Measurements from ENCODE around the gene PRICKLE2.

Gene PRICKLE2

DNA sequence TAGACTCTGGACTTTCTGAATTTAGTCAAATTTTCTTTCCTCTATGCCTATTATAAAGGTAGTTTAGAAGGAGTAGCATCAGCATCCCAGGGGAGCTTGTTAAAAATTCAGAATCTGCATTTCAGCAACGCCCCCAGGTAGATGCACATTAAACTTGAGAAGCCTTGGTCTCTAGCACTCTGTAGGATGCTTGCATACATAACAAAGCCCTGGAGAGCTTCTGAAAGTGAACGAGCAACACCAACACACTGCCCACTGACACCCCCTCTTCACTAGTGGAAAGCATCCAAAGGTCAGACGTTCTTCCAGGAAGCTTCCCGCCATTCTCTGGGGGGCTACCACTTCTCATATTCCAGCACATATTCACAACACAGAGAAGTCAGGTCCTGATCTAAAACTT, 6.5 kb downstream of the PRICKLE2 start:
- H3K79me2 ChIP-seq (ENCODE audit: insufficient read depth, low read length) = no peaks in the 10 kb centered on the region
- no peaks in the 10 kb centered on the region for H3K36me3 ChIP-seq (ENCODE audit: insufficient read depth, low read length)
- no peak for TF ChIP-seq EZH2 (IDR thresholded peaks at IDR 0.05; ENCODE audit: borderline replicate concordance, low read length)
- TF ChIP-seq, protein P1, sequence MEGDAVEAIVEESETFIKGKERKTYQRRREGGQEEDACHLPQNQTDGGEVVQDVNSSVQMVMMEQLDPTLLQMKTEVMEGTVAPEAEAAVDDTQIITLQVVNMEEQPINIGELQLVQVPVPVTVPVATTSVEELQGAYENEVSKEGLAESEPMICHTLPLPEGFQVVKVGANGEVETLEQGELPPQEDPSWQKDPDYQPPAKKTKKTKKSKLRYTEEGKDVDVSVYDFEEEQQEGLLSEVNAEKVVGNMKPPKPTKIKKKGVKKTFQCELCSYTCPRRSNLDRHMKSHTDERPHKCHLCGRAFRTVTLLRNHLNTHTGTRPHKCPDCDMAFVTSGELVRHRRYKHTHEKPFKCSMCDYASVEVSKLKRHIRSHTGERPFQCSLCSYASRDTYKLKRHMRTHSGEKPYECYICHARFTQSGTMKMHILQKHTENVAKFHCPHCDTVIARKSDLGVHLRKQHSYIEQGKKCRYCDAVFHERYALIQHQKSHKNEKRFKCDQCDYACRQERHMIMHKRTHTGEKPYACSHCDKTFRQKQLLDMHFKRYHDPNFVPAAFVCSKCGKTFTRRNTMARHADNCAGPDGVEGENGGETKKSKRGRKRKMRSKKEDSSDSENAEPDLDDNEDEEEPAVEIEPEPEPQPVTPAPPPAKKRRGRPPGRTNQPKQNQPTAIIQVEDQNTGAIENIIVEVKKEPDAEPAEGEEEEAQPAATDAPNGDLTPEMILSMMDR (IDR thresholded peaks at IDR 0.05; ENCODE audit: low read length) = no peak
- H3F3A ChIP-seq (ENCODE audit: insufficient read depth, low read length) = no peaks in the 10 kb centered on the region
- no peaks in the 10 kb centered on the region for H3K9me2 ChIP-seq (ENCODE audit: low read depth, low read length)
- H3K27ac ChIP-seq (ENCODE audit: low read depth, low read length, poor library complexity, severe bottlenecking) = no peak overlapping the region
- no peaks in the 10 kb centered on the region for H4K20me1 ChIP-seq (ENCODE audit: insufficient read depth, low read length)
- no peaks in the 10 kb centered on the region for H3K27me3 ChIP-seq (ENCODE audit: insufficient read depth, low read length)
- no peaks in the 10 kb centered on the region for H3K9me3 ChIP-seq (ENCODE audit: low read length)
- H3K4me2 ChIP-seq (ENCODE audit: low read length) = no peak overlapping the region
- no peak overlapping the region for H2AFZ ChIP-seq (ENCODE audit: low read length)
- H3K4me3 ChIP-seq (ENCODE audit: low read depth, low read length, poor library complexity, severe bottlenecking) = no peak overlapping the region
- H3K4me1 ChIP-seq (ENCODE audit: insufficient read depth, low read length, severe bottlenecking) = no peaks in the 10 kb centered on the region
- no peak overlapping the region for H3K9ac ChIP-seq (ENCODE audit: low read length)

DNA sequence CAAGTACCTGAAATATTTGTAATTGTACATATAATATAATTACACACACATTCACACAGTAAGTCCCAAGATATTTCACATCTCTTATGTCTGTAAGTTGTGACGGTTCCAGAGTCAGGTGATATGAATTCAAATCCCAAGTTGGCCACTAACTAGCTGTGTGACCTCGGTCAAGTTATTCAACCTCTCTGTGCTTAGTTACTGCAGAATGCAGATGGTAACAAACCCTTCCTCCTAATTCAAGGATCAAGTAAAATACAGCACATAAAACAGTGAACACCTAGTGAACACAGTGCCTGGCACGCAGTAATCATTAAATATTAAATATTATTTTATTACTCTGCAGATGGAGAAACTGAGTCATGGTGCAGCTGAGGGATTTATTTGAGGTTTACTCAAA, 6.9 kb downstream of the PRICKLE2 start:
- no peaks in the 10 kb centered on the region for H4K20me1 ChIP-seq (ENCODE audit: insufficient read depth, low read length)
- no peak overlapping the region for H3K4me2 ChIP-seq (ENCODE audit: low read length)
- TF ChIP-seq, protein P1 (IDR thresholded peaks at IDR 0.05; ENCODE audit: low read length) = no peak
- TF ChIP-seq EZH2 (IDR thresholded peaks at IDR 0.05; ENCODE audit: borderline replicate concordance, low read length) = no peak
- H3K9ac ChIP-seq (ENCODE audit: low read length) = no peak overlapping the region
- no peaks in the 10 kb centered on the region for H3K4me1 ChIP-seq (ENCODE audit: insufficient read depth, low read length, severe bottlenecking)
- H3F3A ChIP-seq (ENCODE audit: insufficient read depth, low read length) = no peaks in the 10 kb centered on the region
- no peaks in the 10 kb centered on the region for H3K36me3 ChIP-seq (ENCODE audit: insufficient read depth, low read length)
- H3K4me3 ChIP-seq (ENCODE audit: low read depth, low read length, poor library complexity, severe bottlenecking) = no peak overlapping the region
- no peak overlapping the region for H2AFZ ChIP-seq (ENCODE audit: low read length)
- H3K9me2 ChIP-seq (ENCODE audit: low read depth, low read length) = no peaks in the 10 kb centered on the region
- no peak overlapping the region for H3K27ac ChIP-seq (ENCODE audit: low read depth, low read length, poor library complexity, severe bottlenecking)
- H3K79me2 ChIP-seq (ENCODE audit: insufficient read depth, low read length) = no peaks in the 10 kb centered on the region
- no peaks in the 10 kb centered on the region for H3K9me3 ChIP-seq (ENCODE audit: low read length)
- H3K27me3 ChIP-seq (ENCODE audit: insufficient read depth, low read length) = no peaks in the 10 kb centered on the region

DNA sequence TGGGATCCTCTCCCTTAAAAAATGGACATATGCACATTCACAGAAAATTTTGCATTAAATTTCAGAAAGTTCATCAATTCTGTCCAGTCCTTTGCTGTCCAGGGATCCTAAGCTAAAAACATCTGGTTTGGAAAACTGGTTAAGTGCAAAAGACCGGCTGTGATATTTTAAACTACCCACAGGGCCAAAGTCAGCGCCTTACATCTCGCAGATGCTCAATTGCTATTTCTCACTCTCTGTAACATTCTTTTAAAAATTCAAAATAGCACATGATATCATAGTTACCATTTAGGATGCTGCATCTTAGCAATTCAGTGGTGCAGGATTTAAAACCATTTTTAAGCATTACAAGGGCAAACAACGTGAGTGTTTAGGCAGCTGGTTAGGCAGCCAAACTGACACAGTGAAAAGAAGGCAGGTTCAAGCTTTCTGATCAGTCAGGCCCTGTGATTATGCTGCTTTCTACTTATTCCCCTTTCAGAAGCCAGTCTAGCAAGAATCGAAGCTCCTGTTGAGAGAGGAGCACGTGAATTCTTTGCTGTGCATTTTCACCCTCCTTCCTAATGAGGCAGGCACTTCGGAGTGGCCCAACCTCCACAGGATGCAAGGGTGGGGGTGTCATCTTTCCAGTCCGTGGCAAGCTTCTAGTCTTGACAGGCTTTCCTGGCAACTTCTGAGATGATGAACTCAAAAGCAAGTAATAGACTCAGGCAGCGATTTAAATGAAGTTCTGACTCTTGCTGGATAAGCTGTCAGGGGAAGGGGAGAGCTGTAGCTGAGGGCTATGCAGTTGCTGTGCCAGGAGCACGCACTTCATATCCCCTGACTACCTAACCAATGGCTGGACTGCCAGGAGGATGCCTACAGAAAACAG, 8.8 kb downstream of the PRICKLE2 start:
- H3K4me3 ChIP-seq (ENCODE audit: low read depth, low read length, poor library complexity, severe bottlenecking) = no peak overlapping the region
- H3K27ac ChIP-seq (ENCODE audit: low read depth, low read length, poor library complexity, severe bottlenecking) = no peak overlapping the region
- H3K4me2 ChIP-seq (ENCODE audit: low read length) = no peak overlapping the region
- no peak overlapping the region for H2AFZ ChIP-seq (ENCODE audit: low read length)
- H3K9me3 ChIP-seq (ENCODE audit: low read length) = no peaks in the 10 kb centered on the region
- no peaks in the 10 kb centered on the region for H3K9me2 ChIP-seq (ENCODE audit: low read depth, low read length)
- H3K27me3 ChIP-seq (ENCODE audit: insufficient read depth, low read length) = no peaks in the 10 kb centered on the region
- H4K20me1 ChIP-seq (ENCODE audit: insufficient read depth, low read length) = no peaks in the 10 kb centered on the region
- no peaks in the 10 kb centered on the region for H3F3A ChIP-seq (ENCODE audit: insufficient read depth, low read length)
- TF ChIP-seq, protein P1 (IDR thresholded peaks at IDR 0.05; ENCODE audit: low read length) = no peak
- TF ChIP-seq EZH2 (IDR thresholded peaks at IDR 0.05; ENCODE audit: borderline replicate concordance, low read length) = no peak
- H3K9ac ChIP-seq (ENCODE audit: low read length) = no peak overlapping the region
- no peaks in the 10 kb centered on the region for H3K79me2 ChIP-seq (ENCODE audit: insufficient read depth, low read length)
- no peaks in the 10 kb centered on the region for H3K4me1 ChIP-seq (ENCODE audit: insufficient read depth, low read length, severe bottlenecking)
- H3K36me3 ChIP-seq (ENCODE audit: insufficient read depth, low read length) = no peaks in the 10 kb centered on the region
